Panc1 (cell line): ENCODE data around the gene MDM2. TPM values are rescaled to one million over a fixed set of nuclear protein-coding genes. Genes with fewer than 3 reads are reported as not detected.

Experiments used
- ATAC-seq: fragments of 200-7000 bp; cut with Tn5 transposase; 2 replicates; pipeline ENCODE4 v1.9.1; 2020; ENCODE audit warnings: mild to moderate bottlenecking, moderate library complexity
- BruUV-seq: library from RNA; stranded (reverse); fragments of 400-500 nt; replicated peaks from 2 replicates; lab custom pipeline; 2021; lab: Mats Ljungman, UMichigan
- CTCF ChIA-PET: fragments of 300-600 bp; sonication (Branson Sonifier 250); formaldehyde crosslinking; loops from one replicate; lab custom pipeline; 2022; ENCODE audit warnings: antibody characterized with exemption; lab: Charles Lee
- POLR2A ChIA-PET: fragments of 300-600 bp; sonication (Branson Sonifier 250); formaldehyde crosslinking; loops from one replicate; lab custom pipeline; 2022; ENCODE audit warnings: antibody characterized with exemption; lab: Charles Lee
- DNase-seq: peaks from one replicate; pipeline ENCODE4 v3.0.0-alpha.2; 2010; ENCODE audit warnings: low read depth, low spot score
- H3K27ac ChIP-seq: 2 replicates; pipeline ENCODE4 v1.5.1; 2011; ENCODE audit warnings: mild to moderate bottlenecking, low read length, inconsistent platforms
- H3K27me3 ChIP-seq: fragments of 200-500 bp; sonication (Bioruptor generic); 2 replicates; pipeline ENCODE4 v1.6.0; 2014; ENCODE audit warnings: low read length, inconsistent platforms; ENCODE audit not compliant: control insufficient read depth, insufficient read depth
- H3K36me3 ChIP-seq: fragments of 200-500 bp; sonication (Bioruptor generic); 2 replicates; pipeline ENCODE4 v1.5.1; 2014; ENCODE audit warnings: inconsistent platforms, mild to moderate bottlenecking, low read length, moderate library complexity; ENCODE audit not compliant: control insufficient read depth, insufficient read depth
- H3K4me1 ChIP-seq: 2 replicates; pipeline ENCODE4 v1.5.1; 2011; ENCODE audit warnings: inconsistent platforms, mild to moderate bottlenecking, low read length, moderate library complexity; ENCODE audit not compliant: control insufficient read depth, insufficient read depth
- H3K4me3 ChIP-seq, 2 experiments: 2 replicates each; pipeline ENCODE4 v1.5.1; 2011 to 2012; ENCODE audit warnings: low read depth in 2 of 2, low read length in 2 of 2, mild to moderate bottlenecking in 2 of 2, inconsistent platforms in 1 of 2, moderate library complexity in 1 of 2
- H3K9me3 ChIP-seq: fragments of 200-500 bp; sonication (Bioruptor generic); 2 replicates; pipeline ENCODE4 v1.5.1; 2014; ENCODE audit warnings: low read depth, mild to moderate bottlenecking, inconsistent platforms, low read length, moderate library complexity; ENCODE audit not compliant: control insufficient read depth, insufficient read depth
- CTCF ChIP-seq: fragments of 450-650 bp; IDR thresholded peaks from 2 replicates; pipeline ENCODE4 v1.5.1; 2017; ENCODE audit warnings: mild to moderate bottlenecking
- POLR2AphosphoS5 ChIP-seq: IDR thresholded peaks from 2 replicates; pipeline ENCODE4 v1.6.1; 2012; ENCODE audit warnings: mild to moderate bottlenecking, low read depth, low read length, moderate library complexity
- REST ChIP-seq, 2 experiments: IDR thresholded peaks; 2 replicates each; pipeline ENCODE4 v1.6.1; 2011 to 2012; ENCODE audit warnings: low read depth in 2 of 2, control low read depth in 1 of 2, low read length in 1 of 2, mild to moderate bottlenecking in 1 of 2, moderate library complexity in 1 of 2; ENCODE audit not compliant: insufficient read depth in 1 of 2
- SIN3A ChIP-seq: IDR thresholded peaks from 2 replicates; pipeline ENCODE4 v1.6.1; 2012; ENCODE audit warnings: low read depth, mild to moderate bottlenecking, low read length, moderate library complexity, borderline replicate concordance; ENCODE audit not compliant: insufficient read depth
- TCF7L2 ChIP-seq: IDR thresholded peaks from 2 replicates; pipeline ENCODE4 v1.6.1; 2011; ENCODE audit warnings: mild to moderate bottlenecking, low read depth, low read length, inconsistent platforms
- in situ Hi-C: cut with HindIII; loops from 2 replicates; pipeline ENCODE4 v1.10.0; 2016; ENCODE audit warnings: low sequenced_read_pairs, low pct_unique_long_range_greater_than_20kb
- intact Hi-C: fragments of 100-400 bp; cut with micrococcal nuclease; formaldehyde crosslinking; loops from one replicate; pipeline ENCODE4 v1.10.0; 2022; ENCODE audit not compliant: unreplicated experiment
- total RNA-seq: library from RNA; stranded (reverse); gene quantifications from one replicate; pipeline ENCODE4 v1.2.1, GENCODE V29; 2021; ENCODE audit not compliant: unreplicated experiment

The MDM2 gene
- total RNA-seq, 1 experiment from 2014 or later = 101 TPM

GRCh38 chr12:68891141-68891540 is 83.2 kb downstream of the MDM2 start:
- intact Hi-C loops = no loop called here
- no peak for ATAC-seq
- in situ Hi-C loops = no loop called here
- H3K27me3 ChIP-seq = no peaks in the 10 kb centered on the region
- no peak overlapping the region for H3K4me3 ChIP-seq
- no peaks in the 10 kb centered on the region for H3K4me1 ChIP-seq
- H3K9me3 ChIP-seq = no peaks in the 10 kb centered on the region
- H3K27ac ChIP-seq = no peak overlapping the region
- H3K36me3 ChIP-seq = no peaks in the 10 kb centered on the region
- DNase-seq = no peak
- TF ChIP-seq CTCF = no peak
- no peak for TF ChIP-seq POLR2AphosphoS5
- TF ChIP-seq SIN3A = no peak
- POLR2A ChIA-PET = no interaction called here
- no TSS peak for BruUV-seq
- CTCF ChIA-PET = no interaction called here

- in situ Hi-C loops (no loop called here), intact Hi-C loops (no loop called here)
- no peaks in the 10 kb centered on the region for H3K4me1 ChIP-seq
- POLR2A ChIA-PET = no interaction called here
- no peak for DNase-seq
- H3K9me3 ChIP-seq = no peaks in the 10 kb centered on the region
- BruUV-seq = no TSS peak
- CTCF ChIA-PET = no interaction called here
- H3K4me3 ChIP-seq = no peak overlapping the region
- no peaks in the 10 kb centered on the region for H3K27me3 ChIP-seq
- H3K27ac ChIP-seq = no peak overlapping the region
- TF ChIP-seq SIN3A (no peak), POLR2AphosphoS5 (no peak), CTCF (no peak)
- H3K36me3 ChIP-seq = no peaks in the 10 kb centered on the region
- no peak for ATAC-seq
Measured at GRCh38 chr12:68893201-68893600, 85.2 kb downstream of the MDM2 start.

- H3K9me3 ChIP-seq = no peaks in the 10 kb centered on the region
- no peaks in the 10 kb centered on the region for H3K36me3 ChIP-seq
- ChIA-PET POLR2A (no interaction called here), CTCF (no interaction called here)
- H3K4me1 ChIP-seq = no peaks in the 10 kb centered on the region
- no peaks in the 10 kb centered on the region for H3K27me3 ChIP-seq
- H3K27ac ChIP-seq = no peak overlapping the region
- in situ Hi-C loops = no loop called here
- TF ChIP-seq CTCF = no peak
- TF ChIP-seq SIN3A = no peak
- TF ChIP-seq TCF7L2 = no peak
- no peak for TF ChIP-seq REST (IDR thresholded peaks at IDR 0.05; ENCODE audit: insufficient read depth in 1 of 2, low read depth in 2 of 2, low read length in 1 of 2)
- no peak for TF ChIP-seq POLR2AphosphoS5
- no peak overlapping the region for H3K4me3 ChIP-seq
- no TSS peak for BruUV-seq
- ATAC-seq (no peak), DNase-seq (no peak)
- intact Hi-C loops = no loop called here
Measured at GRCh38 chr12:68893741-68894140, 85.8 kb downstream of the MDM2 start.
